Activated naive CD4-positive, alpha-beta T cell treated with Interleukin-2 at 50 U/mL for 16 hours (primary cell): ENCODE data around the gene CHST11.

Experiments
- DNase-seq: peaks from one replicate; pipeline ENCODE4 v3.0.0-alpha.2; 2020

CHST11 gene

DNA sequence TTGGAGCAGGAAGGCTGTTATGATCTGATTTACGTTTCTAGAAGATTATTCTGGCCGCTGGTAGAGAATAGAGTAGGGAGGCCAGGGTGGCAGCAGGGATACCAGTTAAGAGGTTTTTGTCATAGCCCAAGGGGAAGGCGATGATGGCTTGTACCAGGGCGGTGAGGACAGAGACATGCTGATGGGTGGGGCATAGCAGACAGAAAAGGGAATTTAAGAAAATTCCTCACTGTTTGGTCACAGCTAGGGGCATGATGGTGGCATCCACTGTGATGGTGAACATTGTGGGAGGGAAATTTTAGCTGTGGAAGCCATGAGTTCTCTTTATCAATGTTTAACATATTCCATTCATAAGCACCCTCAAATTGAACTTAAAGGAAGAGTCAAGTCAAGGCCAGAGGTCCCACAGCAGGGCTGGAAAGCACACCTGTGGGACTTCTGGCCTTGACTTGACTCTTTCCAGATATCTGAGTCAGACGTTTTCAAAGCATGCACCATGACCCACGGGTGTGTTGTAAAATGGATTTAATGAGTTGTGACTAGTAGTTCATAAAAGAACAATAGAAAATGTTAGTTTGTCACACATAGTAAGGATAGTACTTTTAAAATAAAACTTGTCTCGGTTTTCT, 134.6 kb downstream of the CHST11 start:
- no peak for DNase-seq

- DNase-seq, result no peak
Measured at GRCh38 chr12:104593482-104593881, 136.7 kb downstream of the CHST11 start.

DNA sequence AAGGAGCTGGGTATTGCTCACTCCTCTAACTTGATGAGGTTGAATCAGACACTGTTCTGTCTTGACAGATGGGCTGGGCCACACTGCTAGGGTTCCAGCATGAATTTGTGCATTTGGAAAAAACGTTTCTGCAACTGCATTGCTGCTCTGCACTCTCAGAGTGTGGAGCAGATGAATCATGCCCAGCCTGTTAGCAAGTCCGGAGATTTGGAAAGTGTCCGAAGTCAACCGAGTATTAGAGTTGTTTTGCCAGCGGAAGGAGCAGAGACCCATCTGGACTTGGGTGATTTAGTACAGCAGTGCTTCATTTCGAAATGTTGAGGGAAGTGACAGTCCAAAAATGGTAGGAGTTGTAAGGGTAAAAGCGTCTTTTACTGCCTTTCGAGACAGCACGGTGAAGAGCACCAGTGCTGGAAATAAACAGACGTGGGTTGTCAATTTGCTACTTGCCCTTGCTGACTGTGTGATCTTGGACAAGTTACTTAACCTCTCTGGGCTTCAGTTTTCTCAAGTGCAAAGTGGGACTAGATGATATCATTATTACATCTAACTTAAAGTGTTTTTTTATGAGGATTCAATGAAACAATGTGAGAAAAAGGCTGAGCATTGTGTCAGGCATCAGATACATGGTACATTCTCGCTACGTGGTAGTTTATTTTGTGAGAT, 139.5 kb downstream of the CHST11 start:
- DNase-seq, result no peak

DNA sequence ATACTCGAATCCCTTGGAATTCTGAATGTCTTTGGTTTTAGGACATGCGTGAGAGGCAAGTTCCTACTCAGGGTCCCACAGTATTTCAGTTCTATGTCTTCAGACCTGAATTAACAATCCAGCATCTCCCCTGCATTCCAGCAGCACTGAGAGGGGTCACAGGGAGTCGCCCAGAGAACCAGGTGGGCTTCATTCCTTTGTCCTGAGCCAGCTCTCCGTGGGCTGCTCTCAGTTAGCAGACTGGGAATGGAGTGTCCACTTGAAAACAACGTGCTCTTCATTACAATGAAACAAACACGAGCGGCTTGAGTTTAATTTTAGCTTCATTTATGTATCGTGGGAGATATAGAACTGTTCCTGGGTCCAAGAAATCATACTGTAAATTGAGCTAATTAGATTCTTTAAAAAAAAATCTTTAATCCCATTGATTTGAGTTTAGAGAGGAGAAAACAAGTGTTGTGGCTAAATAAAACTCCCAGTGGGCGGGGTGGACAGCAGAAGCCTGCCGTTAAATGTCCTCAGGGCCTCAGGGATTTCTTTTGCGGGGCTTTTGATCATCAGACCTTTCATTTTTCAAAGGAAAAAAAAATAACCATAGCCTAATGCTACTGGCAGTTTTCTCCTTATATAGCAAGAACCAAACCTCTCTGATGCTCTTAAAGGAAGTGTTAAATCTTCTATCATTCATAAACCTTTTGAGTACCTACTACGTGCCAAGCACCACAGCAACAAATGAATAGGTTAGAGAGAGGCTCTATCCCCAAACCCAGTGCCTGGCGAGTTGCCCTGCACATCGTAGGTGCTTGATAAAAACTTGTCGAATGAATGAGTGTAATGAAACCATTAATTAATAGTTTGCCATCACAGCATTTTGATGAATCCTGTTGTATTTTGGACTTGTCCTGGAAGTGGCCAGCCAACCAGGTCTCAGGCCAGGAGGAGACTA, 140.4 kb downstream of the CHST11 start:
- no peak for DNase-seq

- no peak for DNase-seq
Measured at GRCh38 chr12:104598342-104599271, 141.9 kb downstream of the CHST11 start.

DNA sequence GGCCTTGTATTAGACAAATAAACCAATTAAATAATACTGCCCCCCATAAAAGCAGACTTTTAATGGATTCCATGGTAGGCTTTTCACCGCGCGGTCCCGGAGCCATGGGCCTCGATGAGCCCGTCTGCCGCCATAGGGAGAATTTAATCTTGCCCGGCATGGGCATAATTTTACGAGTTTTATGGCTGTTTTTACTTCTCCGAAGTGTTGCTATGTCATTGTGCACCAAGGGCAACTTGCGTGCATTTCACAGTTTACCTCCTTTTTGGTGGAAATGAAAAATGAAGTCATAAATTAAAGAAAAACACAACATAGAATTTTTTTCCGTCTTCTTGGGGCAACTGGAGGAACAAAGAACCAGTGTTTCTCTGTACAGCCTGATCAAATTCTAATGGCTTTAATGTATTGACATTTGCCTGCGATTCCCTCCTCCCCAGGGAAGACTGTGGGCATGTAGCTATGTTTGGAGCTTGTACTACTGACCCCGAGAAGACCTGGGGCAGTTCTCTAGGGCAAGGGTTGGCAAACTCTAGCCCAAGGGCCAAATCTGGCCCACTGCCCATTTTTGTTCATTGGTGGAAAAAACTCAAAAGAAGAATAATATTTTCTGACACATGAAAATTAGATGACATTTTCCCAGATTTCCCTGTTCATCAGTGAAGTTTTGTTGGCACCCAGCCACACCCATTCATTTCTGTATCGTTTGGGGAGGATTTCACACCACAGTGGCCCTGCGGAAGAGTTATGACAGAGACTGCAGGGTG, 142.7 kb downstream of the CHST11 start:
- no peak for DNase-seq

GRCh38 chr12:104600036-104600712, 143.4 kb downstream of the CHST11 start:
- DNase-seq, result no peak

DNA sequence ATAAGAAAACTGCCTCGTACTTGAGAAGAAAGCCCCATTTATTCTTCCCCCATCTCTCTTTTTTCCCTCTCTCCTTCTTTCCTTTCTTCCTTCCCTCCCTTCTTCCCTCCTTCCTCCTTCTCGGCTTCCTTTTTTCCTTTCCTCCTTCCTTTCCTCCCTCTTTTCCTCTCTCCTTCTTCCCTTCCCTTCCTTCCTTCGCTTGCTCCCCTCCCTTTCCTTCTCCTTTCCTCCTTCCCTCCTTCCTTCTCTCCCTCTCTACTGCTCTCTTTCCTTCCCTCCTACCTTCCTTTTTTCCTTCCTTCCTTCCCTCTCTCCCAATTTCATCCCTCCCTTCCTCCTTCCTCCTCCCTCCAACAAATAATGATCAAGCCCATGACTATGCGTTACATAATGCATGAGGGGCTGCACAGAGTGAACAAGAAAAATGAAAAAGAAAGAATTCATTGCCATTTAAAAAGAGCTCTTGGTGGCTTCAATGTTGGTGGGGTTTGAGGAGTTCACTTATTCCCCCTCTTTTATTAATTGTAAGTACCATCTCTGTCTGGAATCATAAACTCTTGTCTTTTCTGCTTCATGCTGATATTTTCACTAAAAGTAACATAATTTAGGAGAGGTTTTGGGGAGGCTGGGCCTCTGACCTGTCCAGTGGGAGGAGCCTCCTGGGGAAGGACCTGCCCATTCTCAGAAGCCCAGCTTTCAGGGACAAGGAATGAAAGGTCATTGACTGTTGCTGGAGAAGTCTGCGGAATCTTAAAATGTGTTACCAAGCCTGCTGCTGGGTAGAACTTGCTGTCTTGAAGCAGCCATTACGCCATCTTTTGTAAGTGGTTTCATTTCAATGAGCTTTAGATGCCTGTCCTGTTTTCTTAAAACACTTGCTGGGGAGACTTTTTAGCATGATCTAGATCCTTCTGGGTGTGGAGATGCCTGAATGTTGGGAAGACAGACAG, 144.3 kb downstream of the CHST11 start:
- DNase-seq, result no peak

DNA sequence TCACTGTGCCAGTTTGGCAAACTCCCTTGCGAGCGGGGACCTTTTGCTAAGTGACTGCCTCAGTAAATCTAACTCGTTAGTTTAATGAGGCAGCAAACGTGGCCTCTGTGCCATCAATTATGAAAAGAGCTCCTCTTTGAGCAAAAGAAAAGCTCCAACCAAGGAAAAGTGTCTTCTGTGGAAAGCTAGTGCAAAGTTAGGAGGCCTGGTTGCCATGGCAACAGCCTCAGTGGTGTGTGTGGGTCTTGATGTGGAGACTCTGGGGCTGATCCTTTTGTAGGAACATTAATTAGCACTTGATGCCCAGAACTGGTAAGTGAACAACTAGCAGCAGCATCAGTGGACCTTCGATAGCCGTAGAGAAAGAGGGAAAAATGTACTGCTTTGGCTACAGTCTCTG, 145.7 kb downstream of the CHST11 start:
- DNase-seq, result no peak

- no peak for DNase-seq
Measured at GRCh38 chr12:104602896-104603295, 146.1 kb downstream of the CHST11 start.

DNA sequence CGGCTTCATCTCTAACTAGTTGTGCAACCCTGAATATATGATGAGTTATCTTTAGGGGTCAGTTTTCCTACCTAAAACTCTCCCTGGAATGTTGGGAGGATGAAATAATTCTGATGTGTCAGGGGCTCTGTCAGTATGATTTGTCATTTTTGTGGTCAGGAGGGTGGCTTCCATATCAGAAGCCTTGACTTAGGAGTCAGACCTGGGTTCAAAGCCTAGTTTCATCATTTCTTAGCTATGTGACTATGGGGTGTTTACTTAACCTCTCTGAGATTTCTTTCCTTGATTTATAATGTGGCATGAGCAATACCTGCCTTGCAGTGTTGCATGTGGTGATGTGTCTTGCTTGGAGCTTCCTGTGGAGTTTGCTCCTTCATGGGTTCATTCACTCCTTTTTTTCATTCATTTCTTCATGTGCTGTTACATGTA, 146.8 kb downstream of the CHST11 start:
- no peak for DNase-seq

DNA sequence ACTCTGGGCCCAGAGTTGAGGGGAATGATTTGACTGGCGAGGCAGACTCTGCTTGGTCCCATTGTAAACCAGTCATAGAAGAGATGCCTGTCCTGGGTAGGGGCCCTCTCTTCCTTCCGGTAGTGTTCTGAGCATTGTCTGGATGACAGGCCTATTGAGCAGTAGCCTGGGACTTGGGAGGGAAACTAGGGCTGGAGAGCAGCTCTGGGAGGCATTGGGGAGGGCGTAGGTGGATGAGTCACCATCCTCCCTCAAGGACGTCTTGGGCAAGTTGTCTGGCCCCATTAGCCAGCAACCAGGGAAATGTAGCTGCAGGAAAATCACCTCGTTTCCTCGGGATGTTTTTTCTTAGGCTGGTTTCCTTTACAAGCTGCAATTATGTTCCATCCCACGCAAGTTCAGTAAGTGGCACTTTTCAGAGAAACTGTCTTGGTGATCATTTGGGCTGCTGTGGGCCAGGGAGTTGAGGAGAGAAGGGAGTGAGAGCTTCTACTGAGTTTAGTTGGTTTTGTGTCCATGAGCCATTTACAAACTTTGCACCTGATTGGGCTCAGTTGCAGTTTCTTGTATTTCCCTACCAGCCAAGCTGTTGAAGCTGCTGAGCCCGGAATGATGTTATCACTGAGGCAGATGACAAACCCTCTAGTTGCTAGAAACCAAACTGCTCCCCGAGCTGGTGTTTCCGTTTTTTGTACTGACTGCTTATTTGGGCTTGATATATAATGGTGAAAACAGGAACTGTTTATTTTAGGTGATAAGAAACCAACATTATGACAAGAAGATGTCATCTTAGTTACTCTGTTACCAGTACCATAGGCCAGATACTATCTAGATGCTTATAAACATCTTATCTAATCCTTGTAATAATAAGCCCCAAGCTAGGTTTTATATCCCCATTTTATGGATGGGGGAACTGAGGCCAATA, 147.6 kb downstream of the CHST11 start:
- DNase-seq, result peak; percentile 63

DNA sequence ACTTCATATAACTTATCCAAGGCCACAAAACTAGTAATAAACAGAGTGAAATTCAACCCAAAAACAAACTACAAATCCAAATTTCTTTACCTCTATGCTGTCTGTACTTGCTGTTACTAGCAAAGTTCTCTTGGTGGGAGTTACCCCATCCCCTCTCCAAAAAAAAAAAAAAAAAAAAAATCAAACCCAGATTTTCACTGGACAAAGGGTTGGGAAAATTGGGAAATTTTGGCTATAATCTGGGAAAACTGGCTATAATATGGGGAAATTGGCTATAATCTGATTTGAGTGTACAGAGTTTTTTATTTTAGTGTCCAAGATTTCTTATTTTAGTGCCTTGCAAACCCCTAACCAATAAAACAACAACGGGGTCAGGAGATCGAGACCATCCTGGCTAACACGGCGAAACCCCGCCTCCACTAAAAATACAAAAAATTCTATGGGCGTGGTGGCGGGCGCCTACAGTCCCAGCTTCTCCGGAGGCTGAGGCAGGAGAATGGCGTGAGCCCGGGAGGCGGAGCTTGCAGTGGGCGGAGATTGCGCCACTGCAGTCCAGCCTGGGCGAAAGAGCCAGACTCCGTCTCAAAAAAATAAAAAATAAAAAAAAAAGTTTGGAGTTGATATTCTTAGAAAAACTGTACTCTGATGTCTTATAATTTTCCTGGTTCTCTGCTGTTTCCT, 148.4 kb downstream of the CHST11 start:
- DNase-seq, result no peak

DNA sequence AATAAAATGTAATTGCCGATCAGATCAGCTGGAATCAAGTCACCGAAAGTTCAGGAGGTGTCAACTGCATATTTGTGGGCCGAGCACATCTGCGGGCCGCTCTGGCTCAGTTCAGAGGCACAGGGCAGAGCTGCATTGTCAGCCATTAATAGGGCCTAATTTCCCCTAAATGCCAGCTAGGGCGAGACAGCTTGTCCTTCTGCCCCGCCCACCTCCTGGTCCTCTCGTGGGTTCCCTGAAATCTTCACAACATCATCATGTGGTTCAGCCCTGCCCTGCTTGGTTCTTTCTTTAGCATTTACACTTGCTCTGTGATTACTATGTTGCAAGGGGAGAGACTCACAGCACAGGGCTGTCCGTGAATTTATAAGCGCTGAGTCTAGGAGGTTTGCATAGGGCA, 148.9 kb downstream of the CHST11 start:
- no peak for DNase-seq

DNA sequence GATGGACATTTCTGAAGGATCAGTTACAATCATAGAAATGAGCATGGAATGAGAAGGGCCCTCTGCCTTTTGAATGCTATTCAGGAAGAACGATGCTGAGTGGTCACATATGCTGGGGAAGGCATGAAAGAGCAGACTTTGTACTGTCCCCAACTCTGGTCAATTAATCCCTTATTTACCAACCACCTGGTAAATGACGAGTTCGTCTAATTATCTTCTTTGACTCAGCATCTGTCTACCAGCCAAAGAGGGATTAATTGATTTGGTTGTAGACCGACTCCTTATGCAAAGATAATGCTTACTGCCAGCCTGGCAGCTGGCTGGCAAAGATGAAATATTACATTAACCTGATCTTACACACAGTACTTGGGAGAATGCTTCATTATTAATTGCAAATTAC, 152.2 kb downstream of the CHST11 start:
- no peak for DNase-seq

DNA sequence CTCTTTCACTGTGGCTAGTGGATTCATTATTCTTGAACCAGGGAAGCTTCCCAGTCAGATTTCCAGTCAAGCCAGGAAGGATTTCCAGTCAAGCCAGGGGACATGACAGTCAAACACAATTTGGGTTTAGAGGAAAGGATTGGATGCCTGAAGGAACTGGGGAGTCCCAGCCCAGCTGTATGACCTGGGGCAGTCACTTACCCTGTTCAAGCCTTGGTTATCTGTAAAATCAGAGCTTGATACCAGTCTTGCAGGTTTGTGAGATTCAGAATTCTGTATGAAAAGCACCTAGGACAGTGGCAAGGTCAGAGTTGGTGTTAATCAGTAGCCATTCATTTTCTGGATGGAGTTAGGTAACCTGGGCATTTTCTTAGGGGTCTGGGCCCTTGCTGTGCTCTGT, 152.7 kb downstream of the CHST11 start:
- no peak for DNase-seq

DNA sequence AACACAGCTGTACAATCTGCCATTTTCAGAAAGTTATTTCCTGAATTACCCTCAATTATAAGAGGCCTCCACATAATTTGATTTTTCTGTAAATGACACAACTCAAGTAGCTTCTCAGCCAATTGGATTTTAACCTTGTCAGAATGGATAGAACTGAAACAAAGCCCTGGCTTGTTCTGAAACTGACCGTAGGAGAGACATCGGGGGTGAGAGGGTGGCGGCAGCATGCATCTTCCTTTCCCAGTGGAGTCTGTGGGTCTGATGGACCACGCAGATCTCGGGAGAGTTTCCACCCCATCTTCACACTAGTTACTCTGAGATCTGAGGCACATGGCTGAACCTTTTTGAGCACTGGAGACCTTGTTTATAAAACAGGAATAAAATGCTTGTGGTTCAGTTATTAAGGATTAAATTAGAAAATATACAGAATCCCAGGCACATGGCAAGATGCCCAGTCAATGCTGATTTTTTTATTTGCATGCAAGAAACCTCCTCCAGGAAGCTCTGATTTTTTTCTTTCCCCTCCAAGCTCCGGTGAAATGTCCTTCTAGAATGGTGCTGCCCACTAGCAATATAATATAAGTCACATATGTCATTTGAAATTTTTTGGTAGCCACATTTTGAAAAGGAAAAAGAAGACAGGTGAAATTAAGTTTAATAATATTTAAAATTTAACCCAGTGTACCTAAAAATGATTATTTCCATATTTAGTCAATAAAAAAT, 153.9 kb downstream of the CHST11 start:
- no peak for DNase-seq

DNA sequence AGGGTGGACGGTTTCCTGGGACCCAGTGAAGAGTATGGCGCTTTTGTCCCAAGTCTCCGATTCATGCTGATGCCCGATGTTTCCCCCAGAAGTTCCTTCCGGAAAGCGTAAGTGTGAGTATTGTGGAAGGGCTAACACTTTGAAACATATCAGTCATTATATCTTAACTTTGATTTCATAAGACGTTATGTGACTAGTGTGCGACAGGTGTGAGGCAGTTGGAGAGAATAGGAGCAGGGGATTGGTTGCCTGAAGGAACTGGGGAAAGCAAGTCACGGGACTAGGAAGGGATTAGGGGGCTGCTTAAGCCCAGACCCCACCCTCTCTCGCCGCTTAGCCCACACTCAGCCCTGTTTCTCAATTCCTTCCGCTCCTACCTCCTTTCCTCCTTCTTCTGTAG, 154.9 kb downstream of the CHST11 start:
- DNase-seq, result no peak
